Measurements from ENCODE around the gene UROD.

- TF ChIP-seq POLR2A (IDR thresholded peaks at IDR 0.05; ENCODE audit: low read depth, low read length) (no peak), POLR2AphosphoS5 (IDR thresholded peaks at IDR 0.05; ENCODE audit: low read depth, low read length) (no peak), TAF1 (IDR thresholded peaks at IDR 0.05; ENCODE audit: low read depth, low read length) (no peak), SPI1 (IDR thresholded peaks at IDR 0.05; ENCODE audit: low read depth, low read length) (no peak)
These were observed 35.8 kb upstream of the UROD start for GRCh38 chr1:44976252-44976651.

All from GM12891 (cell line).